ENCODE measurements around the gene SUPT3H. TPM values are rescaled to one million over a fixed set of nuclear protein-coding genes. Genes with fewer than 3 reads are reported as not detected.

SUPT3H gene
- total and polyA plus RNA-seq, 2 of the 8 experiments (the other 6 are each of a cell fraction or from before 2014, with no cell fraction given), result 18.8 to 23.0 TPM

DNA sequence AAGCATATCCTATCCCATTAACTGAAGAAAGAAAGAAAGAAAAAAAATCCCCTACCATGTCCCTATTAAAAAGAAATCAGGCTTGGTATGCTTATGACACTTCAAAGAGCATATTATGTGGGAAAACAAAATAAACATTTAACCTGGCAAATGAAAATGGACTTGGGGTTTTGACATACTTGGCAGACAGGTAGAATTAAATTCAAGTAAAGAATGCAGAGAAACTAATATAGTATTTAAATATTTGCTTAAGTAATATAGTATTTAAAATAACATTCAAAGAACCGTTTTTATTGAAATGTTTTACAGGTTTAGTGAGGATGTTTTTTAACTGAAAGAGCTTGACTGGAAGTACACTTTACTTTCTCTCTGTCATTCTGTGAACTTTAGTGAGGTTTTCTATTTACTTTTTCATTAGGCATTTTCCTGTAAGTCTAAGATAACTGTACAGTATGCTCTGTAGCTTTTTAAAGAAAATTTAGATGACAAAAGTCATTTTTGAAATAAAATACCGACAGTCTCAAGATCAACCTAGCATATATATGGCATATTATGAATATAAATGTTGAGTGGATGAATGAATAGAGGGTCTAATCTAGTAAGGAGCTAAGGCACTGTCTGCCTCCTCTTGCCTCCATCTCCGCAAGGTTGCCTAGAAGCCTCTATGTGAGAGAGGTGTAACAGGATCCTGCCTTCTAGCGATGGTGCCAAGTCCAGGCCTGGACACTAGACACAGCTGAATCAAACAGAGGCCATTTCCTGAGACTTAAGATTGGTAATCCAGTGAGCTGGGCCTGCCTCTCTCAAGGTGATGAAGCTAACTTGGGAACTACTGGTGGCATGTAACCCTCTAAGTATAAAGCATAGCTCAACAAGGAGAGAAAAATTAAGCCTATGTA, 394.0 kb downstream of the SUPT3H start:
- WGBS, 2 experiments (ENCODE audit: extremely low coverage in 1 of 2, insufficient coverage in 1 of 2, insufficient read length in 1 of 2, insufficient replicate concordance in 2 of 2, low coverage in 1 of 2, low lambda C conversion rate in 2 of 2, missing lambda C conversion rate in 1 of 2), result 90% methylated on average over 4 of the region's 4 CpGs; no CpG with 5 or more reads in 1 of the 2 experiments
- no peak overlapping the region for H2BK15ac ChIP-seq (ENCODE audit: low read length)
- H4K20me1 ChIP-seq (replicated peaks in 1 of 2; ENCODE audit: control insufficient read depth in 1 of 2, insufficient read depth in 2 of 2, low read length in 2 of 2), result no peaks in the 10 kb centered on the region
- H3K18ac ChIP-seq (ENCODE audit: extremely low read depth, low read length), result no peak overlapping the region
- H2BK120ac ChIP-seq (replicated peaks; ENCODE audit: low read depth, low read length), result no peak overlapping the region
- H2AFZ ChIP-seq (ENCODE audit: low read length), result no peak overlapping the region
- H4K8ac ChIP-seq (ENCODE audit: extremely low read depth, insufficient read depth, low read length), result no peak overlapping the region
- no peaks in the 10 kb centered on the region for H3K36me3 ChIP-seq (ENCODE audit: control insufficient read depth in 2 of 4, insufficient read depth in 4 of 4, low read length in 3 of 4)
- ChIA-PET CTCF (ENCODE audit: partially characterized antibody) (interaction anchor here (0.6 to 1.3 kb wide), 3 partner anchors 230 to 742 kb away, joined by 3 read pairs; no protein-coding TSS in a partner anchor), POLR2A (ENCODE audit: partially characterized antibody) (no interaction called here)
- H3K14ac ChIP-seq (ENCODE audit: insufficient read length), result no peak overlapping the region
- H3K23ac ChIP-seq (ENCODE audit: insufficient read length), result no peak overlapping the region
- H3K9me3 ChIP-seq (ENCODE audit: insufficient read depth in 2 of 2, low read depth in 1 of 2, low read length in 1 of 2), result no peaks in the 10 kb centered on the region
- FAIRE-seq, result no peak
- no peak overlapping the region for H4K5ac ChIP-seq (ENCODE audit: insufficient read length, low read depth, low read length)
- H2AK5ac ChIP-seq (ENCODE audit: low read depth, low read length), result no peak overlapping the region
- no peak overlapping the region for H3K4me3 ChIP-seq (ENCODE audit: extremely low read depth in 1 of 4, insufficient read depth in 2 of 4, low read depth in 3 of 4, low read length in 4 of 4)
- H3K4ac ChIP-seq (replicated peaks; ENCODE audit: insufficient read length, low read depth, low read length), result no peak overlapping the region
- H3K9ac ChIP-seq (replicated peaks in 1 of 4; ENCODE audit: extremely low read depth in 1 of 4, low read depth in 3 of 4, low read length in 3 of 4), result no peak overlapping the region
- no peak overlapping the region for H2BK5ac ChIP-seq (ENCODE audit: low read depth, low read length)
- H3K4me2 ChIP-seq (ENCODE audit: insufficient read depth in 1 of 2, low read depth in 2 of 2, low read length in 2 of 2), result no peak overlapping the region
- no peak overlapping the region for H3K56ac ChIP-seq (replicated peaks; ENCODE audit: insufficient read length, low read depth, low read length)
- no peak overlapping the region for H2BK12ac ChIP-seq (ENCODE audit: low read depth, low read length)
- H3K79me2 ChIP-seq (ENCODE audit: control insufficient read depth in 1 of 2, insufficient read depth in 2 of 2, low read length in 2 of 2), result no peaks in the 10 kb centered on the region
- DNase-seq (ENCODE audit: low read depth in 1 of 2, low spot score in 2 of 2), result no peak
- no peak overlapping the region for H3K27ac ChIP-seq (ENCODE audit: low read depth, low read length)
- H3K27me3 ChIP-seq (replicated peaks in 1 of 4; ENCODE audit: control insufficient read depth in 3 of 4, extremely low read depth in 1 of 4, insufficient read depth in 3 of 4, low read length in 3 of 4), result no peaks in the 10 kb centered on the region
- H4K91ac ChIP-seq (replicated peaks; ENCODE audit: insufficient read length, low read length), result no peak overlapping the region
- H2BK20ac ChIP-seq (ENCODE audit: low read length), result no peak overlapping the region
- H3K79me1 ChIP-seq (ENCODE audit: low read depth, low read length), result no peaks in the 10 kb centered on the region
- H3K23me2 ChIP-seq (ENCODE audit: low read depth, low read length), result no peaks in the 10 kb centered on the region
- no peaks in the 10 kb centered on the region for H3K4me1 ChIP-seq (replicated peaks in 1 of 4; ENCODE audit: control insufficient read depth in 3 of 4, insufficient read depth in 4 of 4, low read length in 3 of 4)
- TF ChIP-seq ZNF274 (IDR thresholded peaks at IDR 0.05; ENCODE audit: borderline replicate concordance, extremely low read depth, low read length) (no peak), SIRT6 (IDR thresholded peaks at IDR 0.05; ENCODE audit: low read length) (no peak), CTBP2 (IDR thresholded peaks at IDR 0.05; ENCODE audit: borderline replicate concordance, insufficient read depth, insufficient read length, low read length) (no peak), CEBPB (IDR thresholded peaks at IDR 0.05; ENCODE audit: low read depth, low read length) (no peak), BACH1 (IDR thresholded peaks at IDR 0.05; ENCODE audit: low read length) (no peak), JUND (IDR thresholded peaks at IDR 0.05; ENCODE audit: low read length) (no peak), RAD21 (IDR thresholded peaks at IDR 0.05 in 1 of 2, conservative IDR thresholded peaks at IDR 0.05 in 1 of 2; ENCODE audit: low read depth in 2 of 2, low read length in 2 of 2) (no peak)
- TF ChIP-seq, protein P1, sequence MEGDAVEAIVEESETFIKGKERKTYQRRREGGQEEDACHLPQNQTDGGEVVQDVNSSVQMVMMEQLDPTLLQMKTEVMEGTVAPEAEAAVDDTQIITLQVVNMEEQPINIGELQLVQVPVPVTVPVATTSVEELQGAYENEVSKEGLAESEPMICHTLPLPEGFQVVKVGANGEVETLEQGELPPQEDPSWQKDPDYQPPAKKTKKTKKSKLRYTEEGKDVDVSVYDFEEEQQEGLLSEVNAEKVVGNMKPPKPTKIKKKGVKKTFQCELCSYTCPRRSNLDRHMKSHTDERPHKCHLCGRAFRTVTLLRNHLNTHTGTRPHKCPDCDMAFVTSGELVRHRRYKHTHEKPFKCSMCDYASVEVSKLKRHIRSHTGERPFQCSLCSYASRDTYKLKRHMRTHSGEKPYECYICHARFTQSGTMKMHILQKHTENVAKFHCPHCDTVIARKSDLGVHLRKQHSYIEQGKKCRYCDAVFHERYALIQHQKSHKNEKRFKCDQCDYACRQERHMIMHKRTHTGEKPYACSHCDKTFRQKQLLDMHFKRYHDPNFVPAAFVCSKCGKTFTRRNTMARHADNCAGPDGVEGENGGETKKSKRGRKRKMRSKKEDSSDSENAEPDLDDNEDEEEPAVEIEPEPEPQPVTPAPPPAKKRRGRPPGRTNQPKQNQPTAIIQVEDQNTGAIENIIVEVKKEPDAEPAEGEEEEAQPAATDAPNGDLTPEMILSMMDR (IDR thresholded peaks at IDR 0.05; ENCODE audit: control extremely low read depth in 1 of 3, insufficient read depth in 1 of 3, low read depth in 1 of 3, low read length in 3 of 3), result no peak
- TF ChIP-seq, protein P2, sequence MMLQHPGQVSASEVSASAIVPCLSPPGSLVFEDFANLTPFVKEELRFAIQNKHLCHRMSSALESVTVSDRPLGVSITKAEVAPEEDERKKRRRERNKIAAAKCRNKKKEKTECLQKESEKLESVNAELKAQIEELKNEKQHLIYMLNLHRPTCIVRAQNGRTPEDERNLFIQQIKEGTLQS (IDR thresholded peaks at IDR 0.05; ENCODE audit: insufficient read depth, low read depth, low read length), result no peak
